ENCODE data around the gene CILP2. TPM values are rescaled to one million over a fixed set of nuclear protein-coding genes. Genes with fewer than 3 reads are reported as not detected.

The CILP2 gene
- total RNA-seq, 4 donors from 2014 or later: 0.19 to 0.27 TPM; not detected in 2

GRCh38 chr19:19567391-19567790 is 29.3 kb downstream of the CILP2 start:
- 60% methylated on average over 1 of the region's 3 CpGs; no CpG with 5 or more reads in 1 of the 2 donors for WGBS, 2 donors (ENCODE audit: low coverage in 1 of 2)
- Histone ChIP-seq H3K36me3 (no peaks in the 10 kb centered on the region), H3K4me1 (no peaks in the 10 kb centered on the region), H3K27ac (no peak overlapping the region), H3K27me3 (no peaks in the 10 kb centered on the region), H3K9me3 (no peaks in the 10 kb centered on the region), H3K4me3 (no peak overlapping the region)
- no peak for ATAC-seq
- TF ChIP-seq POLR2AphosphoS5 (IDR thresholded peaks at IDR 0.05) (no peak), EP300 (IDR thresholded peaks at IDR 0.05) (no peak), CTCF (IDR thresholded peaks at IDR 0.05) (no peak), POLR2A (IDR thresholded peaks at IDR 0.05) (no peak)

GRCh38 chr19:19568802-19569756 is 31.0 kb downstream of the CILP2 start:
- Histone ChIP-seq H3K27me3 (no peaks in the 10 kb centered on the region), H3K9me3 (no peaks in the 10 kb centered on the region), H3K36me3 (no peaks in the 10 kb centered on the region), H3K4me3 (no peak overlapping the region), H3K4me1 (no peaks in the 10 kb centered on the region), H3K27ac (no peak overlapping the region)
- TF ChIP-seq CTCF (IDR thresholded peaks at IDR 0.05): no peak
- no peak for TF ChIP-seq POLR2A (IDR thresholded peaks at IDR 0.05)
- TF ChIP-seq POLR2AphosphoS5 (IDR thresholded peaks at IDR 0.05): no peak
- TF ChIP-seq EP300 (IDR thresholded peaks at IDR 0.05): no peak
- 89 to 94% methylated on average over 5 to 6 of the region's 25 CpGs for WGBS, 2 donors (ENCODE audit: low coverage in 1 of 2)
- ATAC-seq: no peak

- ATAC-seq: no peak
- H3K36me3 ChIP-seq: no peaks in the 10 kb centered on the region
- H3K9me3 ChIP-seq: no peaks in the 10 kb centered on the region
- WGBS, 2 donors (ENCODE audit: low coverage in 1 of 2): 61 to 88% methylated on average over 3 to 5 of the region's 10 CpGs
- no peak overlapping the region for H3K27ac ChIP-seq
- H3K27me3 ChIP-seq: no peaks in the 10 kb centered on the region
- H3K4me1 ChIP-seq: no peaks in the 10 kb centered on the region
- TF ChIP-seq CTCF (IDR thresholded peaks at IDR 0.05) (no peak), POLR2A (IDR thresholded peaks at IDR 0.05) (no peak), EP300 (IDR thresholded peaks at IDR 0.05) (no peak), POLR2AphosphoS5 (IDR thresholded peaks at IDR 0.05) (no peak)
- H3K4me3 ChIP-seq: no peak overlapping the region
Measured at GRCh38 chr19:19570571-19570970, 32.5 kb downstream of the CILP2 start.

GRCh38 chr19:19571071-19571786 is 33.2 kb downstream of the CILP2 start:
- Histone ChIP-seq H3K9me3 (no peaks in the 10 kb centered on the region), H3K4me1 (no peaks in the 10 kb centered on the region), H3K4me3 (no peak overlapping the region), H3K27me3 (no peaks in the 10 kb centered on the region), H3K36me3 (no peaks in the 10 kb centered on the region), H3K27ac (no peak overlapping the region)
- ATAC-seq: no peak
- no peak for TF ChIP-seq EP300 (IDR thresholded peaks at IDR 0.05)
- 88 to 98% methylated on average over 1 to 5 of the region's 11 CpGs for WGBS, 2 donors (ENCODE audit: low coverage in 1 of 2)

- ATAC-seq: no peak
- Histone ChIP-seq H3K27ac (no peak overlapping the region), H3K4me1 (no peaks in the 10 kb centered on the region), H3K4me3 (no peak overlapping the region), H3K36me3 (no peaks in the 10 kb centered on the region), H3K9me3 (no peaks in the 10 kb centered on the region), H3K27me3 (peaks cover 3% of the 10 kb centered on the region)
- 76 to 100% methylated on average over 1 to 6 of the region's 6 CpGs for WGBS, 2 donors (ENCODE audit: low coverage in 1 of 2)
- TF ChIP-seq POLR2A (IDR thresholded peaks at IDR 0.05) (no peak), EP300 (IDR thresholded peaks at IDR 0.05) (no peak), CTCF (IDR thresholded peaks at IDR 0.05) (no peak), POLR2AphosphoS5 (IDR thresholded peaks at IDR 0.05) (no peak)
Measured at GRCh38 chr19:19575411-19575810, 37.3 kb downstream of the CILP2 start.
